ENCODE data around the gene PROSER2. TPM values are rescaled to one million over a fixed set of nuclear protein-coding genes. Genes with fewer than 3 reads are reported as not detected.
A peak's percentile ranks its signal among the peaks of the same experiment; 100 is the strongest.

Gene PROSER2
- total and polyA plus RNA-seq, 2 of the 13 experiments (the other 11 are each of a cell fraction or from before 2014, with no cell fraction given) = 6.9 to 7.7 TPM

DNA sequence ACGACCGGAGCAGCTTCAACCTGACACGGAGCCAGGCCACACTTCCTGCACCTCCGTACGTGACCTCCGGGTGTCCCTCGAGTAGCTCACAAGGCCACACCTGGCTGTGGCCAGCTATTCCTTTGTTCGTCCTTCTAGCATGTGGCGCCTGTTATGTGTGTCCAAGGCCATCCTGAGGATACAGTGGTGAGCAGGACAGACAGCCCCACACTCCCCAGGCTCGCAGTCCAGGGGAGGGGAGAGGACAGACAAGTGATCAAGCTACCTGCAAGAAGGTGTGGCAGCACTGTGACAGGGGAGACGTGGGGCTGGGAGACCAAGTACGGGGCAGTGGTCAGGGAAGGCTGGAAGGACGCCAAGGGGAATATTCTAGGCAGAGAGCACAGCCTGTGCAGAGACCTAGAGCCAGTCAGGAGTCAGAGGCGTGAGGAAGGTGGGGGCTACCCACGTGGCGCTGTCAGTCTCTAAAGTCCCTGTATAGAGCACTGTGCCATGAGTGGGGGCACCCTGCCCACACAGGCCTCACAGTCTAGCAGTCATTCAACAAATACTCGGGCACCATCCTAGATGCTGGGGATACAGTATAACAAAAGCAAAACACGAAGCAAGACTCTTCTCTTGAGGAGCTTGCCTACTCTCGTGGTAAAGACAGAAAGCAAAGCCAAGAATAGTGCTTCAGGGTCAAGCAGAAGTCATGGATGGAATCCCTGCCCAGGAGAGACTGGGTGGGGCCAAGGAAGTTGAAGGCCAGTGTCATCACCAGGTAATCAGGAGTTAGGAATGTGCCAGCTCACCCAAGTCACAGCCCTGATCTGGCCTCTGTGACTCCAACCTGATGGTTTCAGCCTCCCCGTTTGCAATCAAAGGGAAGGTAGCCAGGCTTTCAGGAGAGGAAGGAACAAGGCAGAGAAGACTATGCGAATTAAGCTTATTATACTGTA lies 58.6 kb downstream of the PROSER2 start (continued):
- TF ChIP-seq FOXP4 (CRISPR knock-in tag; IDR thresholded peaks at IDR 0.05) = peak; percentile 43; the same call in 1 of the 2 replicates
- TF ChIP-seq ZNF124 (CRISPR knock-in tag; IDR thresholded peaks at IDR 0.05) = no peak
- peak; percentile 74; the same call in 1 of the 2 replicates for TF ChIP-seq MTA1 (CRISPR knock-in tag; IDR thresholded peaks at IDR 0.05; ENCODE audit: borderline replicate concordance)
- TF ChIP-seq ZNF337 (CRISPR knock-in tag; IDR thresholded peaks at IDR 0.05; ENCODE audit: borderline replicate concordance, low read depth) = no peak
- TF ChIP-seq RBAK (CRISPR knock-in tag; IDR thresholded peaks at IDR 0.05) = no peak
- TF ChIP-seq ZBTB26 (CRISPR knock-in tag; IDR thresholded peaks at IDR 0.05; ENCODE audit: borderline replicate concordance) = peak; percentile 72; the same call in 1 of the 2 replicates
- TF ChIP-seq HNF1B (CRISPR knock-in tag; IDR thresholded peaks at IDR 0.05) = peak; percentile 77; the same call in 1 of the 2 replicates
- no peak for TF ChIP-seq GABPA (IDR thresholded peaks at IDR 0.05; ENCODE audit: low read depth, low read length)
- TF ChIP-seq GABPA (CRISPR knock-in tag; IDR thresholded peaks at IDR 0.05; ENCODE audit: low read depth) = no peak
- TF ChIP-seq HDAC1 (CRISPR knock-in tag; IDR thresholded peaks at IDR 0.05) = 0 out of 2 replicates have a peak, but pooled peaks have one; percentile 32
- no peak for TF ChIP-seq ZNF597 (CRISPR knock-in tag; IDR thresholded peaks at IDR 0.05)
- TF ChIP-seq MIXL1 (CRISPR knock-in tag; IDR thresholded peaks at IDR 0.05) = 0 out of 2 replicates have a peak, but pooled peaks have one; percentile 32
- 0 out of 2 replicates have a peak, but pooled peaks have one; percentile 34 for TF ChIP-seq KDM3A (CRISPR knock-in tag; IDR thresholded peaks at IDR 0.05; ENCODE audit: low read depth)
- TF ChIP-seq, protein P1, sequence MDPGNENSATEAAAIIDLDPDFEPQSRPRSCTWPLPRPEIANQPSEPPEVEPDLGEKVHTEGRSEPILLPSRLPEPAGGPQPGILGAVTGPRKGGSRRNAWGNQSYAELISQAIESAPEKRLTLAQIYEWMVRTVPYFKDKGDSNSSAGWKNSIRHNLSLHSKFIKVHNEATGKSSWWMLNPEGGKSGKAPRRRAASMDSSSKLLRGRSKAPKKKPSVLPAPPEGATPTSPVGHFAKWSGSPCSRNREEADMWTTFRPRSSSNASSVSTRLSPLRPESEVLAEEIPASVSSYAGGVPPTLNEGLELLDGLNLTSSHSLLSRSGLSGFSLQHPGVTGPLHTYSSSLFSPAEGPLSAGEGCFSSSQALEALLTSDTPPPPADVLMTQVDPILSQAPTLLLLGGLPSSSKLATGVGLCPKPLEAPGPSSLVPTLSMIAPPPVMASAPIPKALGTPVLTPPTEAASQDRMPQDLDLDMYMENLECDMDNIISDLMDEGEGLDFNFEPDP (CRISPR knock-in tag; conservative IDR thresholded peaks at IDR 0.05) = no peak
- TF ChIP-seq, protein P2, sequence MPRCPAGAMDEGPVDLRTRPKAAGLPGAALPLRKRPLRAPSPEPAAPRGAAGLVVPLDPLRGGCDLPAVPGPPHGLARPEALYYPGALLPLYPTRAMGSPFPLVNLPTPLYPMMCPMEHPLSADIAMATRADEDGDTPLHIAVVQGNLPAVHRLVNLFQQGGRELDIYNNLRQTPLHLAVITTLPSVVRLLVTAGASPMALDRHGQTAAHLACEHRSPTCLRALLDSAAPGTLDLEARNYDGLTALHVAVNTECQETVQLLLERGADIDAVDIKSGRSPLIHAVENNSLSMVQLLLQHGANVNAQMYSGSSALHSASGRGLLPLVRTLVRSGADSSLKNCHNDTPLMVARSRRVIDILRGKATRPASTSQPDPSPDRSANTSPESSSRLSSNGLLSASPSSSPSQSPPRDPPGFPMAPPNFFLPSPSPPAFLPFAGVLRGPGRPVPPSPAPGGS (CRISPR knock-in tag; IDR thresholded peaks at IDR 0.05) = no peak
- TF ChIP-seq, protein P3, sequence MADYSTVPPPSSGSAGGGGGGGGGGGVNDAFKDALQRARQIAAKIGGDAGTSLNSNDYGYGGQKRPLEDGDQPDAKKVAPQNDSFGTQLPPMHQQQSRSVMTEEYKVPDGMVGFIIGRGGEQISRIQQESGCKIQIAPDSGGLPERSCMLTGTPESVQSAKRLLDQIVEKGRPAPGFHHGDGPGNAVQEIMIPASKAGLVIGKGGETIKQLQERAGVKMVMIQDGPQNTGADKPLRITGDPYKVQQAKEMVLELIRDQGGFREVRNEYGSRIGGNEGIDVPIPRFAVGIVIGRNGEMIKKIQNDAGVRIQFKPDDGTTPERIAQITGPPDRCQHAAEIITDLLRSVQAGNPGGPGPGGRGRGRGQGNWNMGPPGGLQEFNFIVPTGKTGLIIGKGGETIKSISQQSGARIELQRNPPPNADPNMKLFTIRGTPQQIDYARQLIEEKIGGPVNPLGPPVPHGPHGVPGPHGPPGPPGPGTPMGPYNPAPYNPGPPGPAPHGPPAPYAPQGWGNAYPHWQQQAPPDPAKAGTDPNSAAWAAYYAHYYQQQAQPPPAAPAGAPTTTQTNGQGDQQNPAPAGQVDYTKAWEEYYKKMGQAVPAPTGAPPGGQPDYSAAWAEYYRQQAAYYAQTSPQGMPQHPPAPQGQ (CRISPR knock-in tag; IDR thresholded peaks at IDR 0.05; ENCODE audit: borderline replicate concordance) = no peak
- TF ChIP-seq ZNF549 (CRISPR knock-in tag; IDR thresholded peaks at IDR 0.05) = no peak

Data from HepG2 (cell line).